Panc1 (cell line): ENCODE data around the gene PRCC. TPM values are rescaled to one million over a fixed set of nuclear protein-coding genes. Genes with fewer than 3 reads are reported as not detected.
"Not testable (repeated sequence)": the region's sequence is repeated elsewhere in the genome, so short reads cannot be mapped to it uniquely, and the experiment has no call there.

Experiments used
- ATAC-seq: fragments of 200-7000 bp; cut with Tn5 transposase; 2 replicates; pipeline ENCODE4 v1.9.1; 2020; ENCODE audit warnings: mild to moderate bottlenecking, moderate library complexity
- BruUV-seq: library from RNA; stranded (reverse); fragments of 400-500 nt; replicated peaks from 2 replicates; lab custom pipeline; 2021; lab: Mats Ljungman, UMichigan
- CTCF ChIA-PET: fragments of 300-600 bp; sonication (Branson Sonifier 250); formaldehyde crosslinking; loops from one replicate; lab custom pipeline; 2022; ENCODE audit warnings: antibody characterized with exemption; lab: Charles Lee
- POLR2A ChIA-PET: fragments of 300-600 bp; sonication (Branson Sonifier 250); formaldehyde crosslinking; loops from one replicate; lab custom pipeline; 2022; ENCODE audit warnings: antibody characterized with exemption; lab: Charles Lee
- DNase-seq: peaks from one replicate; pipeline ENCODE4 v3.0.0-alpha.2; 2010; ENCODE audit warnings: low read depth, low spot score
- H3K27ac ChIP-seq: 2 replicates; pipeline ENCODE4 v1.5.1; 2011; ENCODE audit warnings: mild to moderate bottlenecking, low read length, inconsistent platforms
- H3K27me3 ChIP-seq: fragments of 200-500 bp; sonication (Bioruptor generic); 2 replicates; pipeline ENCODE4 v1.6.0; 2014; ENCODE audit warnings: low read length, inconsistent platforms; ENCODE audit not compliant: control insufficient read depth, insufficient read depth
- H3K36me3 ChIP-seq: fragments of 200-500 bp; sonication (Bioruptor generic); 2 replicates; pipeline ENCODE4 v1.5.1; 2014; ENCODE audit warnings: inconsistent platforms, mild to moderate bottlenecking, low read length, moderate library complexity; ENCODE audit not compliant: control insufficient read depth, insufficient read depth
- H3K4me1 ChIP-seq: 2 replicates; pipeline ENCODE4 v1.5.1; 2011; ENCODE audit warnings: inconsistent platforms, mild to moderate bottlenecking, low read length, moderate library complexity; ENCODE audit not compliant: control insufficient read depth, insufficient read depth
- H3K4me3 ChIP-seq, 2 experiments: 2 replicates each; pipeline ENCODE4 v1.5.1; 2011 to 2012; ENCODE audit warnings: low read depth in 2 of 2, low read length in 2 of 2, mild to moderate bottlenecking in 2 of 2, inconsistent platforms in 1 of 2, moderate library complexity in 1 of 2
- H3K9me3 ChIP-seq: fragments of 200-500 bp; sonication (Bioruptor generic); 2 replicates; pipeline ENCODE4 v1.5.1; 2014; ENCODE audit warnings: low read depth, mild to moderate bottlenecking, inconsistent platforms, low read length, moderate library complexity; ENCODE audit not compliant: control insufficient read depth, insufficient read depth
- CTCF ChIP-seq: fragments of 450-650 bp; IDR thresholded peaks from 2 replicates; pipeline ENCODE4 v1.5.1; 2017; ENCODE audit warnings: mild to moderate bottlenecking
- POLR2AphosphoS5 ChIP-seq: IDR thresholded peaks from 2 replicates; pipeline ENCODE4 v1.6.1; 2012; ENCODE audit warnings: mild to moderate bottlenecking, low read depth, low read length, moderate library complexity
- REST ChIP-seq, 2 experiments: IDR thresholded peaks; 2 replicates each; pipeline ENCODE4 v1.6.1; 2011 to 2012; ENCODE audit warnings: low read depth in 2 of 2, control low read depth in 1 of 2, low read length in 1 of 2, mild to moderate bottlenecking in 1 of 2, moderate library complexity in 1 of 2; ENCODE audit not compliant: insufficient read depth in 1 of 2
- SIN3A ChIP-seq: IDR thresholded peaks from 2 replicates; pipeline ENCODE4 v1.6.1; 2012; ENCODE audit warnings: low read depth, mild to moderate bottlenecking, low read length, moderate library complexity, borderline replicate concordance; ENCODE audit not compliant: insufficient read depth
- TCF7L2 ChIP-seq: IDR thresholded peaks from 2 replicates; pipeline ENCODE4 v1.6.1; 2011; ENCODE audit warnings: mild to moderate bottlenecking, low read depth, low read length, inconsistent platforms
- in situ Hi-C: cut with HindIII; loops from 2 replicates; pipeline ENCODE4 v1.10.0; 2016; ENCODE audit warnings: low sequenced_read_pairs, low pct_unique_long_range_greater_than_20kb
- intact Hi-C: fragments of 100-400 bp; cut with micrococcal nuclease; formaldehyde crosslinking; loops from one replicate; pipeline ENCODE4 v1.10.0; 2022; ENCODE audit not compliant: unreplicated experiment
- total RNA-seq: library from RNA; stranded (reverse); gene quantifications from one replicate; pipeline ENCODE4 v1.2.1, GENCODE V29; 2021; ENCODE audit not compliant: unreplicated experiment

PRCC gene
- total RNA-seq, 1 experiment from 2014 or later = 78.5 TPM

DNA sequence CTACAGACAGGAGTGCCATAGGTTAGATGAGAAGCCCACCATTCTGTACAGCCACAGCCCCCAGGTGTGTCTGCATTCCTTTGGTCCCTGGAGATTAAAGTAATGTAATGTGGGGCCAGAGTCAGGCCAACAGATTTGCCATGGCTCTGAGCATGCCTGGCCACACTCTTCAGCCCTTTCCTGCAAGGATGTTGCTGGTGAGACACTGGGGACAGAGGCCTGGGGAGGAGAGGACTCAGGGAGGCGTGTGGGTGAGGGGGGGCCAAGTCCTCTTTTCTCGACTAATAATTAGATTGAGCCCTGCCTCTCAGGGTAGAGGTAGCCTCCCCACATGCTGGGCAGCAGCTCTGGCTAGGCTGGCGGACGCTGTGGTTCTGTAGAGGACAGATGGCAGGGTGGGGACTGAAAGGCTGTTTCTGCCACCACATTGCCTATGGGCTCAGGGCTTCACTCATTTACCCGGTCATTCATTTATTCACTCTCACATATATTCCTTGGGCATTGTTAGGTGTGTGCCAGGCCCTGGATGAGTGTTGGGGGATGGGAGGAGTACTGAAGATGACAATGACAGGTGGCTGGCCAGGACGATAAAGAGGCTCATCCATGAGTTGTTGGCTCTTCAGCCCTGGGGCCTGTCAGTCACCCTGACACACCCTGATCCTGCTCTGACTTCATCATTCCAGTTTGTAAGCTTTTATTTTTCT is 7.1 kb upstream of the PRCC start:
- ChIA-PET POLR2A (no interaction called here), CTCF (no interaction called here)
- Histone ChIP-seq H3K27ac (no peak overlapping the region), H3K36me3 (no peaks in the 10 kb centered on the region), H3K4me3 (no peak overlapping the region), H3K27me3 (no peaks in the 10 kb centered on the region), H3K4me1 (no peaks in the 10 kb centered on the region; the same call in 1 of the 2 replicates), H3K9me3 (no peaks in the 10 kb centered on the region)
- no peak for TF ChIP-seq SIN3A
- TF ChIP-seq CTCF = no peak
- no peak for TF ChIP-seq POLR2AphosphoS5
- no peak for TF ChIP-seq TCF7L2
- no peak for TF ChIP-seq REST (IDR thresholded peaks at IDR 0.05; ENCODE audit: insufficient read depth in 1 of 2, low read depth in 2 of 2, low read length in 1 of 2)
- DNase-seq = no peak
- intact Hi-C loops (no loop called here), in situ Hi-C loops (no loop called here)
- no TSS peak for BruUV-seq
- peak; percentile 58 for ATAC-seq

DNA sequence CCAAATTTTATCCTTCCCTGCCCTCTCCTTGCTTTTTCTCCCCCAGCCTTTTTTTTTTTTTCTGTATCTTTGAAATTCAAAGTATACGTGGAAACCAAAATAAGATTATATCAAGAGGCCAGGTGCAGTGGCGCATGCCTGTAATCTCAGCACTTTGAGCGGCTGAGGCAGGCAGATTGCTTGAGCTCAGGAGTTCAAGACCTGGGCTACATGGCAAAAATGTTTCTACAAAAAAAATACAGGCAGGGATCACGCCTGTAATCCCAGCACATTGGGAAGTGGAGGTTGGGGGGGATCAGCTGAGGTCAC is 6.6 kb upstream of the PRCC start:
- intact Hi-C loops (no loop called here), in situ Hi-C loops (no loop called here)
- DNase-seq (no peak), ATAC-seq (no peak)
- BruUV-seq = no TSS peak
- H3K9me3 ChIP-seq = no peaks in the 10 kb centered on the region
- POLR2A ChIA-PET = no interaction called here
- CTCF ChIA-PET = no interaction called here
- TF ChIP-seq TCF7L2 (no peak), SIN3A (no peak), CTCF (no peak), REST (IDR thresholded peaks at IDR 0.05; ENCODE audit: insufficient read depth in 1 of 2, low read depth in 2 of 2, low read length in 1 of 2) (no peak), POLR2AphosphoS5 (no peak)
- H3K27me3 ChIP-seq = no peaks in the 10 kb centered on the region
- no peaks in the 10 kb centered on the region for H3K36me3 ChIP-seq
- peaks cover 1% of the 10 kb centered on the region for H3K4me1 ChIP-seq
- no peak overlapping the region for H3K4me3 ChIP-seq
- H3K27ac ChIP-seq = no peak overlapping the region

DNA sequence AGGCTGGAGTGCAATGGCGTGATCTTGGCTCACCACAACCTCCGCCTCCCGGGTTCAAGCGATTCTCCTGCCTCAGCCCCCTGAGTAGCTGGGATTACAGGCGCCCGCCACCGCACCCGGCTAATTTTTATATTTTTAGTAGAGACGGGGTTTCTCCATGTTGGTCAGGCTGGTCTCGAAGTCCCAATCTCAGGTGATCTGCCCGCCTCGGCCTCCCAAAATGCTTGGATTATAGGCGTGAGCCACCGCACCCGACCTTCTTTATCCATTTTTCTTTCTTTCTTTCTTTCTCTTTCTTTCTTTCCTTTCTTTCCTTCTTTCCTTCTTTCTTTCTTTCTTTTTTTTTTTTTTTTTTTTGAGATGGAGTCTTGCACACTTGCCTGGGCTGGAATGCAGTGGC is 2.2 kb upstream of the PRCC start:
- H3K27ac ChIP-seq, H3K9me3 ChIP-seq, ATAC-seq, DNase-seq, CTCF ChIA-PET, H3K27me3 ChIP-seq, intact Hi-C loops, in situ Hi-C loops, POLR2A ChIA-PET, H3K4me3 ChIP-seq, H3K36me3 ChIP-seq, BruUV-seq: not testable (repeated sequence)
- H3K4me1 ChIP-seq = peaks cover 14% of the 10 kb centered on the region
